Measurements from ENCODE around the gene ABCA7.

DNA sequence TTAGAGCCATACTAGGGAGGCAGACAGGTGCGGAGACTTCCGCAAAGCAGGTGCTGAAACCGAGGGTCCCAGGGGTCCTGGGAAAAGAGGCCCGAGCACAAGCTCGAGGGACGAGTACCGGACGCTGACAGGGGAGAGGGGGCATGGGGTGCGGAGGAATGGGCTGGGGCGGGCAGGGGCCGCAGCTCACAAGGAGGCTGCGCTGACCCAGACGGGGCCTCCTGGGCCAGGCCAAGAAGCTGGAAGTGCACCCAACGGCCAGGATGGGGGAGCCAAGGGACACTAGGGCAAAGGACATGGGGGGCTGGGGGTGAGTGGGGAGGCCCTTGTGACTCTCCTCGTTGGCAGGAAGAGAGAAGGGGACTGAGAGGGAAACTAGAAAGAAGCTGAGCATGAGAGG is 53.4 kb downstream of the ABCA7 start:
- TF ChIP-seq ZNF423 (CRISPR knock-in tag; IDR thresholded peaks at IDR 0.05) (no peak), OVOL2 (CRISPR knock-in tag; IDR thresholded peaks at IDR 0.05; ENCODE audit: borderline replicate concordance) (no peak), CREB1 (CRISPR knock-in tag; IDR thresholded peaks at IDR 0.05) (no peak), NR1H2 (CRISPR knock-in tag; IDR thresholded peaks at IDR 0.05) (no peak), ELF4 (CRISPR knock-in tag; IDR thresholded peaks at IDR 0.05; ENCODE audit: low read depth) (no peak)
- TF ChIP-seq, protein P1, sequence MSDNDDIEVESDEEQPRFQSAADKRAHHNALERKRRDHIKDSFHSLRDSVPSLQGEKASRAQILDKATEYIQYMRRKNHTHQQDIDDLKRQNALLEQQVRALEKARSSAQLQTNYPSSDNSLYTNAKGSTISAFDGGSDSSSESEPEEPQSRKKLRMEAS (CRISPR knock-in tag; IDR thresholded peaks at IDR 0.05), result no peak
- TF ChIP-seq, protein P2, sequence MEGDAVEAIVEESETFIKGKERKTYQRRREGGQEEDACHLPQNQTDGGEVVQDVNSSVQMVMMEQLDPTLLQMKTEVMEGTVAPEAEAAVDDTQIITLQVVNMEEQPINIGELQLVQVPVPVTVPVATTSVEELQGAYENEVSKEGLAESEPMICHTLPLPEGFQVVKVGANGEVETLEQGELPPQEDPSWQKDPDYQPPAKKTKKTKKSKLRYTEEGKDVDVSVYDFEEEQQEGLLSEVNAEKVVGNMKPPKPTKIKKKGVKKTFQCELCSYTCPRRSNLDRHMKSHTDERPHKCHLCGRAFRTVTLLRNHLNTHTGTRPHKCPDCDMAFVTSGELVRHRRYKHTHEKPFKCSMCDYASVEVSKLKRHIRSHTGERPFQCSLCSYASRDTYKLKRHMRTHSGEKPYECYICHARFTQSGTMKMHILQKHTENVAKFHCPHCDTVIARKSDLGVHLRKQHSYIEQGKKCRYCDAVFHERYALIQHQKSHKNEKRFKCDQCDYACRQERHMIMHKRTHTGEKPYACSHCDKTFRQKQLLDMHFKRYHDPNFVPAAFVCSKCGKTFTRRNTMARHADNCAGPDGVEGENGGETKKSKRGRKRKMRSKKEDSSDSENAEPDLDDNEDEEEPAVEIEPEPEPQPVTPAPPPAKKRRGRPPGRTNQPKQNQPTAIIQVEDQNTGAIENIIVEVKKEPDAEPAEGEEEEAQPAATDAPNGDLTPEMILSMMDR (IDR thresholded peaks at IDR 0.05), result no peak
- TF ChIP-seq, protein P3, sequence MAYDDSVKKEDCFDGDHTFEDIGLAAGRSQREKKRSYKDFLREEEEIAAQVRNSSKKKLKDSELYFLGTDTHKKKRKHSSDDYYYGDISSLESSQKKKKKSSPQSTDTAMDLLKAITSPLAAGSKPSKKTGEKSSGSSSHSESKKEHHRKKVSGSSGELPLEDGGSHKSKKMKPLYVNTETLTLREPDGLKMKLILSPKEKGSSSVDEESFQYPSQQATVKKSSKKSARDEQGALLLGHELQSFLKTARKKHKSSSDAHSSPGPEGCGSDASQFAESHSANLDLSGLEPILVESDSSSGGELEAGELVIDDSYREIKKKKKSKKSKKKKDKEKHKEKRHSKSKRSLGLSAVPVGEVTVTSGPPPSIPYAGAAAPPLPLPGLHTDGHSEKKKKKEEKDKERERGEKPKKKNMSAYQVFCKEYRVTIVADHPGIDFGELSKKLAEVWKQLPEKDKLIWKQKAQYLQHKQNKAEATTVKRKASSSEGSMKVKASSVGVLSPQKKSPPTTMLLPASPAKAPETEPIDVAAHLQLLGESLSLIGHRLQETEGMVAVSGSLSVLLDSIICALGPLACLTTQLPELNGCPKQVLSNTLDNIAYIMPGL (CRISPR knock-in tag; IDR thresholded peaks at IDR 0.05), result no peak
- TF ChIP-seq, protein P4, sequence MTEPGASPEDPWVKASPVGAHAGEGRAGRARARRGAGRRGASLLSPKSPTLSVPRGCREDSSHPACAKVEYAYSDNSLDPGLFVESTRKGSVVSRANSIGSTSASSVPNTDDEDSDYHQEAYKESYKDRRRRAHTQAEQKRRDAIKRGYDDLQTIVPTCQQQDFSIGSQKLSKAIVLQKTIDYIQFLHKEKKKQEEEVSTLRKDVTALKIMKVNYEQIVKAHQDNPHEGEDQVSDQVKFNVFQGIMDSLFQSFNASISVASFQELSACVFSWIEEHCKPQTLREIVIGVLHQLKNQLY (CRISPR knock-in tag; IDR thresholded peaks at IDR 0.05), result no peak
